MCF 10A (cell line): ENCODE data around the gene INTS11. TPM values are rescaled to one million over a fixed set of nuclear protein-coding genes. Genes with fewer than 3 reads are reported as not detected.

ENCODE experiments used
- BruUV-seq: library from RNA; stranded (reverse); fragments of 400-500 nt; replicated peaks from 2 replicates; lab custom pipeline; 2021; lab: Mats Ljungman, UMichigan
- CTCF ChIA-PET: fragments of 300-600 bp; sonication (Branson Sonifier 250); formaldehyde crosslinking; extraction: SDS; loops from one replicate; lab custom pipeline; 2021; ENCODE audit warnings: antibody characterized with exemption, inconsistent platforms; lab: Yijun Ruan, JAX
- POLR2A ChIA-PET: fragments of 300-600, 350-650 bp; sonication (Branson Sonifier 250); formaldehyde crosslinking; extraction: SDS; loops from one replicate; lab custom pipeline; 2020; ENCODE audit warnings: antibody characterized with exemption, inconsistent platforms; lab: Yijun Ruan, JAX
- DNase-seq: peaks from one replicate; pipeline ENCODE4 v3.0.0-alpha.2; 2018; ENCODE audit not compliant: unreplicated experiment
- H3K27ac Mint-ChIP-seq: one replicate; pipeline ENCODE4 v1.8.0; 2022; ENCODE audit warnings: mild to moderate bottlenecking, low read depth, mixed read lengths; ENCODE audit not compliant: unreplicated experiment
- H3K27me3 Mint-ChIP-seq: one replicate; pipeline ENCODE4 v1.8.0; 2022; ENCODE audit warnings: mixed read lengths; ENCODE audit not compliant: insufficient read depth, unreplicated experiment
- H3K36me3 Mint-ChIP-seq: one replicate; pipeline ENCODE4 v1.8.0; 2022; ENCODE audit warnings: mild to moderate bottlenecking, moderate library complexity, mixed read lengths; ENCODE audit not compliant: insufficient read depth, unreplicated experiment
- H3K4me1 Mint-ChIP-seq: one replicate; pipeline ENCODE4 v1.8.0; 2022; ENCODE audit warnings: mixed read lengths; ENCODE audit not compliant: insufficient read depth, unreplicated experiment
- H3K4me3 Mint-ChIP-seq: one replicate; pipeline ENCODE4 v1.8.0; 2022; ENCODE audit warnings: mild to moderate bottlenecking, moderate library complexity, mixed read lengths; ENCODE audit not compliant: unreplicated experiment
- H3K9me3 Mint-ChIP-seq: one replicate; pipeline ENCODE4 v1.8.0; 2022; ENCODE audit warnings: mixed read lengths; ENCODE audit not compliant: unreplicated experiment
- CTCF ChIP-seq: fragments of 200-600 bp; IDR thresholded peaks from one replicate; pipeline ENCODE4 v1.8.0; 2022; ENCODE audit warnings: antibody characterized with exemption, mild to moderate bottlenecking; ENCODE audit not compliant: unreplicated experiment
- intact Hi-C: fragments of 100-400 bp; cut with micrococcal nuclease; formaldehyde crosslinking; loops from 2 replicates; pipeline ENCODE4 v1.14.1; 2022
- total RNA-seq: library from RNA; stranded (reverse); gene quantifications from 2 replicates; pipeline ENCODE4 v1.2.3, GENCODE V29; 2022

INTS11 gene
- total RNA-seq, 1 experiment from 2014 or later: 122 TPM

- ChIA-PET CTCF (interaction anchor here (0.6 to 1.4 kb wide), 6 partner anchors 9 to 160 kb away, joined by 3 to 7 read pairs (median 3); no protein-coding TSS in a partner anchor), POLR2A (interaction anchor here (0.8 to 1.7 kb wide), 5 partner anchors 8 to 260 kb away, joined by 3 to 8 read pairs (median 4); partner anchors contain the start of genes B3GALT6, SDF4 and UBE2J2)
- no TSS peak for BruUV-seq
- Mint-ChIP-seq H3K9me3 (no peaks in the 10 kb centered on the region), H3K27me3 (no peaks in the 10 kb centered on the region), H3K4me1 (peaks cover 6% of the 10 kb centered on the region), H3K36me3 (no peaks in the 10 kb centered on the region), H3K27ac (peak overlapping the region; percentile 63), H3K4me3 (no peak overlapping the region)
- TF ChIP-seq CTCF: no peak
- peak; percentile 70 for DNase-seq
- intact Hi-C loops: no loop called here
Observed at GRCh38 chr1:1281533-1282321, 42.7 kb downstream of the INTS11 start.

- H3K9me3 Mint-ChIP-seq: no peaks in the 10 kb centered on the region
- intact Hi-C loops: no loop called here
- H3K27me3 Mint-ChIP-seq: no peaks in the 10 kb centered on the region
- H3K36me3 Mint-ChIP-seq: no peaks in the 10 kb centered on the region
- H3K4me1 Mint-ChIP-seq: peaks cover 6% of the 10 kb centered on the region
- ChIA-PET CTCF (interaction anchor here (0.6 to 1.0 kb wide), 4 partner anchors 10 to 159 kb away, joined by 3 read pairs; no protein-coding TSS in a partner anchor), POLR2A (interaction anchor here (0.6 to 1.7 kb wide), 4 partner anchors 7 to 85 kb away, joined by 3 to 8 read pairs (median 6); partner anchors contain the start of genes B3GALT6 and UBE2J2)
- no peak overlapping the region for H3K27ac Mint-ChIP-seq
- no TSS peak for BruUV-seq
- no peak for TF ChIP-seq CTCF
- no peak for DNase-seq
- H3K4me3 Mint-ChIP-seq: no peak overlapping the region
Observed at GRCh38 chr1:1280782-1281481, 43.5 kb downstream of the INTS11 start.

- ChIA-PET CTCF (interaction anchor here (0.5 to 1.5 kb wide), 5 partner anchors 11 to 152 kb away, joined by 3 to 8 read pairs (median 3); no protein-coding TSS in a partner anchor), POLR2A (no interaction called here)
- H3K27me3 Mint-ChIP-seq: no peaks in the 10 kb centered on the region
- no peak overlapping the region for H3K27ac Mint-ChIP-seq
- DNase-seq: no peak
- peaks cover 6% of the 10 kb centered on the region for H3K4me1 Mint-ChIP-seq
- H3K4me3 Mint-ChIP-seq: no peak overlapping the region
- intact Hi-C loops: no loop called here
- no peaks in the 10 kb centered on the region for H3K9me3 Mint-ChIP-seq
- TF ChIP-seq CTCF: no peak
- BruUV-seq: no TSS peak
- no peaks in the 10 kb centered on the region for H3K36me3 Mint-ChIP-seq
Observed at GRCh38 chr1:1279028-1279427, 45.4 kb downstream of the INTS11 start.

- Mint-ChIP-seq H3K9me3 (no peaks in the 10 kb centered on the region), H3K36me3 (no peaks in the 10 kb centered on the region), H3K27me3 (no peaks in the 10 kb centered on the region), H3K4me1 (peaks cover 6% of the 10 kb centered on the region), H3K4me3 (no peak overlapping the region), H3K27ac (no peak overlapping the region)
- no peak for TF ChIP-seq CTCF
- no TSS peak for BruUV-seq
- intact Hi-C loops: no loop called here
- DNase-seq: no peak
- CTCF ChIA-PET: interaction anchor here (0.5 to 1.5 kb wide), 3 partner anchors 13 to 25 kb away, joined by 3 to 8 read pairs (median 3); no protein-coding TSS in a partner anchor
- POLR2A ChIA-PET: no interaction called here
Observed at GRCh38 chr1:1278620-1279019, 45.8 kb downstream of the INTS11 start.
